IMR-90 (cell line): ENCODE data around the gene MMGT1. TPM values are rescaled to one million over a fixed set of nuclear protein-coding genes. Genes with fewer than 3 reads are reported as not detected.

Experiments
- ATAC-seq: fragments of 200-7000 bp; cut with Tn5 transposase; 2 replicates; pipeline ENCODE4 v1.9.1; 2020; ENCODE audit warnings: low read depth, mild to moderate bottlenecking, moderate library complexity
- BruUV-seq: library from RNA; stranded (reverse); fragments of 400-500 nt; replicated peaks from 2 replicates; lab custom pipeline; 2021; lab: Mats Ljungman, UMichigan
- CTCF ChIA-PET: fragments of 300-600 bp; formaldehyde crosslinking; extraction: SDS; loops from one replicate; lab custom pipeline; 2021; ENCODE audit warnings: antibody characterized with exemption; lab: Yijun Ruan, JAX
- POLR2A ChIA-PET: fragments of 300-600 bp; sonication (Branson Sonifier 250); formaldehyde crosslinking; loops from one replicate; lab custom pipeline; 2022; ENCODE audit warnings: antibody characterized with exemption; ENCODE audit not compliant: unreplicated experiment; lab: Charles Lee
- DNase-seq: peaks from one replicate; pipeline ENCODE4 v3.0.0; 2013
- H2AFZ ChIP-seq: replicated peaks from 2 replicates; pipeline ENCODE3; 2013; ENCODE audit warnings: low read length, mild to moderate bottlenecking; ENCODE audit not compliant: poor library complexity
- H2AK5ac ChIP-seq: 2 replicates; pipeline ENCODE4 v1.6.1; 2013; ENCODE audit warnings: low read depth, low read length, inconsistent platforms
- H2AK9ac ChIP-seq: replicated peaks from 2 replicates; pipeline ENCODE3; 2013; ENCODE audit warnings: mild to moderate bottlenecking, low read depth, low read length, moderate library complexity; ENCODE audit not compliant: poor library complexity
- H2BK120ac ChIP-seq: 2 replicates; pipeline ENCODE4 v1.6.1; 2013; ENCODE audit warnings: low read depth, low read length, inconsistent platforms
- H2BK15ac ChIP-seq: 3 replicates; pipeline ENCODE4 v1.6.1; 2013; ENCODE audit warnings: low read depth, low read length, inconsistent platforms
- H2BK20ac ChIP-seq: 2 replicates; pipeline ENCODE4 v1.6.1; 2013; ENCODE audit warnings: low read depth, mild to moderate bottlenecking, inconsistent platforms, low read length, moderate library complexity
- H2BK5ac ChIP-seq: 2 replicates; pipeline ENCODE4 v1.6.1; 2013; ENCODE audit warnings: mild to moderate bottlenecking, low read depth, low read length, inconsistent platforms; ENCODE audit not compliant: poor library complexity, severe bottlenecking
- H3K14ac ChIP-seq: replicated peaks from 2 replicates; pipeline ENCODE4 v1.6.1; 2013; ENCODE audit warnings: low read depth, low read length, inconsistent platforms
- H3K18ac ChIP-seq: 2 replicates; pipeline ENCODE4 v1.6.1; 2013; ENCODE audit warnings: low read depth, low read length, control low read depth
- H3K23ac ChIP-seq: 2 replicates; pipeline ENCODE4 v1.6.1; 2013; ENCODE audit warnings: low read depth, low read length, inconsistent platforms
- H3K27ac ChIP-seq: 2 replicates; pipeline ENCODE4 v1.5.1; 2013; ENCODE audit warnings: mild to moderate bottlenecking, control low read depth, low read length; ENCODE audit not compliant: insufficient read depth
- H3K27me3 ChIP-seq: 2 replicates; pipeline ENCODE4 v1.6.1; 2013; ENCODE audit warnings: low read length; ENCODE audit not compliant: control insufficient read depth, insufficient read depth
- H3K36me3 ChIP-seq: 2 replicates; pipeline ENCODE4 v1.6.1; 2013; ENCODE audit warnings: low read length, mixed read lengths; ENCODE audit not compliant: control insufficient read depth, insufficient read depth
- H3K4ac ChIP-seq: 2 replicates; pipeline ENCODE4 v1.6.1; 2013; ENCODE audit warnings: low read depth, low read length, inconsistent platforms
- H3K4me1 ChIP-seq: 2 replicates; pipeline ENCODE4 v1.6.1; 2013; ENCODE audit warnings: low read length, mixed read lengths; ENCODE audit not compliant: control insufficient read depth, insufficient read depth
- H3K4me2 ChIP-seq: 2 replicates; pipeline ENCODE4 v1.6.1; 2013; ENCODE audit warnings: low read depth, mild to moderate bottlenecking, control low read depth, low read length, moderate library complexity
- H3K4me3 ChIP-seq: 2 replicates; pipeline ENCODE4 v1.5.1; 2013; ENCODE audit warnings: low read depth, mild to moderate bottlenecking, control low read depth, low read length, moderate library complexity; ENCODE audit not compliant: insufficient read depth
- H3K56ac ChIP-seq: 2 replicates; pipeline ENCODE4 v1.6.1; 2013; ENCODE audit warnings: low read length, inconsistent platforms; ENCODE audit not compliant: insufficient read depth; ENCODE audit errors: extremely low read depth
- H3K79me1 ChIP-seq, 2 experiments: 2 replicates each; pipeline ENCODE4 v1.6.1; 2013; ENCODE audit warnings: low read length in 2 of 2, inconsistent platforms in 1 of 2, low read depth in 1 of 2
- H3K9ac ChIP-seq: 2 replicates; pipeline ENCODE4 v1.6.1; 2013; ENCODE audit warnings: low read depth, low read length, control low read depth
- H3K9me1 ChIP-seq: 2 replicates; pipeline ENCODE4 v1.6.1; 2013; ENCODE audit warnings: low read length, inconsistent platforms; ENCODE audit not compliant: insufficient read depth
- H3K9me3 ChIP-seq: 2 replicates; pipeline ENCODE4 v1.6.1; 2013; ENCODE audit warnings: low read length; ENCODE audit not compliant: control insufficient read depth, insufficient read depth
- H4K20me1 ChIP-seq: 2 replicates; pipeline ENCODE4 v1.6.1; 2013; ENCODE audit warnings: low read length, inconsistent platforms; ENCODE audit not compliant: insufficient read depth
- H4K5ac ChIP-seq: 2 replicates; pipeline ENCODE4 v1.6.1; 2013; ENCODE audit warnings: mild to moderate bottlenecking, low read depth, low read length, control low read depth
- H4K8ac ChIP-seq, 2 experiments: 2 replicates each; pipeline ENCODE4 v1.6.1; 2013; ENCODE audit warnings: low read depth in 2 of 2, low read length in 2 of 2, control low read depth in 1 of 2, inconsistent platforms in 1 of 2
- H4K91ac ChIP-seq: 2 replicates; pipeline ENCODE4 v1.6.1; 2013; ENCODE audit warnings: low read depth, low read length, inconsistent platforms; ENCODE audit not compliant: insufficient read depth
- NFE2L2 ChIP-seq: fragments of 150-350 bp; IDR thresholded peaks from 2 replicates; pipeline ENCODE4 v1.6.1; 2016; ENCODE audit warnings: low read depth, mild to moderate bottlenecking, low read length
- WGBS, 2 experiments: methylation state at CpG; one replicate each; pipeline versions ENCODE4 v1.1.5 to v1.1.7; 2013; ENCODE audit warnings: missing lambda C conversion rate in 2 of 2; ENCODE audit not compliant: insufficient read length in 1 of 2; ENCODE audit errors: extremely low coverage in 2 of 2; 5-methylcytosine and 5-hydroxymethylcytosine counted together
- dilution Hi-C: fragments of 300-500 bp; cut with HindIII; formaldehyde crosslinking; loops from one replicate; pipeline ENCODE4 v1.14.3; 2018; ENCODE audit warnings: low sequenced_read_pairs; ENCODE audit not compliant: unreplicated experiment
- in situ Hi-C: fragments of 300-500 bp; cut with MboI; formaldehyde crosslinking; loops from 3 replicates; pipeline ENCODE4 v1.14.3; 2019; ENCODE audit warnings: low sequenced_read_pairs, inconsistent platforms, mixed read lengths
- intact Hi-C: fragments of 100-400 bp; cut with micrococcal nuclease; formaldehyde crosslinking; loops from 2 replicates; pipeline ENCODE4 v1.10.0; 2022
- polyA plus RNA-seq, 3 experiments: library from polyadenylated mRNA; depleted of rRNA; stranded (reverse); fragments of >200 nt; gene quantifications; 2 replicates each; pipeline ENCODE4 v1.2.3, GENCODE V29; 2012; ENCODE audit warnings: low replicate concordance in 1 of 3
- total RNA-seq: library from RNA; depleted of rRNA; stranded (reverse); fragments of >200 nt; gene quantifications from 2 replicates; pipeline ENCODE4 v1.2.3, GENCODE V29; 2012
- TF ChIP-seq, protein P1 (sequence below): fragments of 150-350 bp; IDR thresholded peaks from 2 replicates; pipeline ENCODE4 v1.6.1; 2016; ENCODE audit warnings: low read depth, mild to moderate bottlenecking, low read length, moderate library complexity, borderline replicate concordance

Gene MMGT1
- total and polyA plus RNA-seq, 2 of the 4 experiments (the other 2 are of a cell fraction), result 7.5 to 8.1 TPM

DNA sequence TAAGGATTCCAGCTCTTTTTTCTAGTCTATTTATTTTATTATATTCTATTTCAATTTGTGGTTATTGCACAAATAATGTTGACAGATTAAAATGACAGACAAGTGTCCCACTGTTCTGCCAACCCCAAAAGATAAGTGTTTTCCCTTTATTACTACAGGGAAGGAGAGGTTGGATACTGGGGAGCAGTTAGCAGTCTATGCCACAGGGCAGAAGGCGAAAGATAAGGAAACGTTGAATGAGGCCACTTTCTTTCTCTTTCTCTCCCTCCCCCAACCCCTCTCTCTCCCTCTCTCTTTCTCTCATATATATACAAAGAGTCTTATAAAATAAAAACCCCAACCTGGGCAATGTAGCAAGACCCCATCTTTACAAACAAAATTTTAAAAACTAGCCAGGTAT is 43.1 kb upstream of the MMGT1 start:
- no peak overlapping the region for H3K4ac ChIP-seq
- H4K5ac ChIP-seq, result no peak overlapping the region
- no peaks in the 10 kb centered on the region for H4K20me1 ChIP-seq
- H3K36me3 ChIP-seq, result peaks cover 2% of the 10 kb centered on the region; the same call in 1 of the 2 replicates
- H2AK5ac ChIP-seq, result no peak overlapping the region
- in situ Hi-C loops, result no loop called here
- dilution Hi-C loops, result no loop called here
- no peak overlapping the region for H4K91ac ChIP-seq
- no peak overlapping the region for H2BK20ac ChIP-seq
- H3K23ac ChIP-seq, result no peak overlapping the region
- POLR2A ChIA-PET, result no interaction called here
- H3K79me1 ChIP-seq, result no peaks in the 10 kb centered on the region
- no TSS peak for BruUV-seq
- no peaks in the 10 kb centered on the region for H3K4me1 ChIP-seq
- H3K9me1 ChIP-seq, result no peaks in the 10 kb centered on the region
- CTCF ChIA-PET, result no interaction called here
- no peak overlapping the region for H3K56ac ChIP-seq
- intact Hi-C loops, result no loop called here
- no peak overlapping the region for H3K27ac ChIP-seq
- H3K4me3 ChIP-seq, result no peak overlapping the region
- H3K27me3 ChIP-seq, result peaks cover 1% of the 10 kb centered on the region; the same call in 1 of the 2 replicates
- H2BK120ac ChIP-seq, result no peak overlapping the region
- H3K9me3 ChIP-seq, result no peaks in the 10 kb centered on the region
- H3K4me2 ChIP-seq, result no peak overlapping the region
- H2BK5ac ChIP-seq, result no peak overlapping the region
- DNase-seq (no peak), ATAC-seq (no peak)
- no peak overlapping the region for H4K8ac ChIP-seq
- TF ChIP-seq, protein P1, sequence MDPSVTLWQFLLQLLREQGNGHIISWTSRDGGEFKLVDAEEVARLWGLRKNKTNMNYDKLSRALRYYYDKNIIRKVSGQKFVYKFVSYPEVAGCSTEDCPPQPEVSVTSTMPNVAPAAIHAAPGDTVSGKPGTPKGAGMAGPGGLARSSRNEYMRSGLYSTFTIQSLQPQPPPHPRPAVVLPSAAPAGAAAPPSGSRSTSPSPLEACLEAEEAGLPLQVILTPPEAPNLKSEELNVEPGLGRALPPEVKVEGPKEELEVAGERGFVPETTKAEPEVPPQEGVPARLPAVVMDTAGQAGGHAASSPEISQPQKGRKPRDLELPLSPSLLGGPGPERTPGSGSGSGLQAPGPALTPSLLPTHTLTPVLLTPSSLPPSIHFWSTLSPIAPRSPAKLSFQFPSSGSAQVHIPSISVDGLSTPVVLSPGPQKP, result no peak
- no peak for TF ChIP-seq NFE2L2
- H3K18ac ChIP-seq, result no peak overlapping the region
- H3K9ac ChIP-seq, result no peak overlapping the region
- no peak overlapping the region for H2AFZ ChIP-seq
- no peak overlapping the region for H3K14ac ChIP-seq
- no peak overlapping the region for H2BK15ac ChIP-seq
- no CpG with 5 or more reads among the region's 2 CpGs for WGBS, 2 experiments
- H2AK9ac ChIP-seq, result no peak overlapping the region
